HG02938 (cell line): ENCODE results near the gene SNX32.
A peak's percentile ranks its signal among the peaks of the same experiment; 100 is the strongest.

Source experiments
- ATAC-seq: cut with Tn5 transposase; IDR thresholded peaks from one replicate; pipeline ENCODE4 v1.9.1; 2021; ENCODE audit warnings: mild to moderate bottlenecking, moderate library complexity; ENCODE audit not compliant: unreplicated experiment

Gene SNX32

DNA sequence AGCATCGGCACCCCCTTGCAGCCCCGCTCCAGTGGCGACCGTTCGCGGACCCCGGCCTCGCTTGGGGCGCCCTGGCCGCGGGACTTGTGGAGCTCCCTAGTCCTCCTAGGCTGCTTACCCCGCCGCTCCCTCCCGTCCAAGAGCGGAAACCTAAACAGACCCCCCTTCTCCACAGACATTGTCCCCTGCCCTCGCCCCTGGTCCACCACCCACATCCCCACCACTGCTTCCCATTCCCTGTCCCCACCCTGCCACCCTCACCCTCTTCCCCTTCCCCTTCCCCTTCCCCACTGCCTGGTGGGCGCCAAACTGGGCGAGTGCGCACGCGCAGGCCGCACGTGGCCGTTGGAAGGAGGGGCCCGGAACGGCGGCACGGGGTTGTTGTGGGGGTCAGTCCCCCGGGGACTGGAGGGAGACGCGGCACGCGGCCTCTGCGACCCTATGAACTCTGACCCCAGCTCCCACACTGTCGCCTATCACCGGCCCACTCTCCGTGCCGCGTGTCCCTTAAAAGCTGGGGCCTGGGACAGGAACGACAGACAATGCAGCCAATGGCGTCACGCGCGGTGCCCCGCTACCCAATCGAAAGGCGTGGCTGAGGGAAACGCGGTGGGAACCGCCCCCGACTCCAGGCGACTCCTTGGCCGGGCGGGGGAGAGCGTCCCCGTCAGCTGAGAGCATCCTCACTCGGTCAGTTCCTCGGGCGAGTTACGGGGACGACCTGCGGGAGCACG is at the start of gene SNX32:
SNX32 (plus strand) TSS at position 667 of the 734 bp plus-strand sequence. CDS start 103 bp downstream, outside the sequence.
- ATAC-seq = peak; percentile 80

DNA sequence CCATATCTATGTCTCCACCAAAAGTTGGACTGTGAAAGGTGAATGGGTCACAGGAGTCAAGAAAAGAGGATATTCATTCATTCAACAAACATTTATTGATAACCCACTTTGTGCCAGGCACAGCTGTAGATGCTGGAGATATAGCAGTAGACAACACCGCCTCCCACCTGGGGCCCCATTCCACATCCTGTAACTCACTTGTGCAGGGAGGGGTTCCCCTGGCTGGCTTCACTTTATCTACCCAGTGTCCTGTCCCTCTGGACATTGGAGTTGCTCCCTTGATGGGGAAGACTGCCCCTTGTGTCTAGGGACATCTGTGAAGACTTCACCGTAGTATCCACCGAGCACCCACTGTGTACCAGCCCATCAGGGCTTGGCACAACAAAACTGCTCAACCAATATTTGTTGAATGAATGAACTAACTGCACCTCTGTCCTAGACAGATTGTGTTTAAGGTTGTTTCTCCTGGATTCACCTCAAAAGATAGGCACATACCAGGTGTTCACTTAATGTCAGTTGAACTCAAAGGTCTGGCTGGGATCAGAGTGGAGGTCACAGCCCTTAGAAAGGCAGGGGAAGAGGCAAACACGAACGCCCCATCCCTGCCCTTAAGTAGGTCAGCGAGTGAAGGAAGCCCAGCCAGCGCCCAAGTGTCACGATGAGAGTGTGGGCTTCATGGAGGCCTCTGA is 48.3 kb upstream of the SNX32 start:
- no peak for ATAC-seq

GRCh38 chr11:65786008-65786785 is 47.6 kb upstream of the SNX32 start:
- no peak for ATAC-seq

- no peak for ATAC-seq
These were observed 46.8 kb upstream of the SNX32 start, which contains the start of gene OVOL1 for GRCh38 chr11:65786786-65787636. TSS of gene OVOL1 (plus strand) at chr11:65787063. CDS start at chr11:65787374, 311 bp downstream.

- no peak for ATAC-seq
These were observed 45.8 kb upstream of the SNX32 start for GRCh38 chr11:65787649-65788622.

DNA sequence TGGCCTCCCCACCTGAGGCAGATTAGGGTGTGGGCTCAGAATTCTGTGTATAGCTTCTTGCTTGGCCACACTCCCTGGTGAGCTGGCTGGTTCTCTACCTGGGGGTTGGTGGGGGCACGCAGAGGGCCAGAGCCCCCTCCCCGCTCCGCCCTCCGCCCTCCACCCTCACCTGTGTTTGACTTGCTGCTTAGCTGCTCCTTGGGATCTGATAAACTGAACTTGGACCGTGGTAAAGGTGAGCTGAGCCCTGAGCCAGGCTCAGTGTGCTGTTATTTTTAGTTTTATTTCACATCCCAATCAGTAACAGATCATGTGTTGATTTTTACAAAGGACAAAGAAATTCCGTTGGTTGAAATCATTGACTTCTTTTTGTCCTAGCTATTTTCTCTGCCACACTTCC is 44.9 kb upstream of the SNX32 start:
- no peak for ATAC-seq

DNA sequence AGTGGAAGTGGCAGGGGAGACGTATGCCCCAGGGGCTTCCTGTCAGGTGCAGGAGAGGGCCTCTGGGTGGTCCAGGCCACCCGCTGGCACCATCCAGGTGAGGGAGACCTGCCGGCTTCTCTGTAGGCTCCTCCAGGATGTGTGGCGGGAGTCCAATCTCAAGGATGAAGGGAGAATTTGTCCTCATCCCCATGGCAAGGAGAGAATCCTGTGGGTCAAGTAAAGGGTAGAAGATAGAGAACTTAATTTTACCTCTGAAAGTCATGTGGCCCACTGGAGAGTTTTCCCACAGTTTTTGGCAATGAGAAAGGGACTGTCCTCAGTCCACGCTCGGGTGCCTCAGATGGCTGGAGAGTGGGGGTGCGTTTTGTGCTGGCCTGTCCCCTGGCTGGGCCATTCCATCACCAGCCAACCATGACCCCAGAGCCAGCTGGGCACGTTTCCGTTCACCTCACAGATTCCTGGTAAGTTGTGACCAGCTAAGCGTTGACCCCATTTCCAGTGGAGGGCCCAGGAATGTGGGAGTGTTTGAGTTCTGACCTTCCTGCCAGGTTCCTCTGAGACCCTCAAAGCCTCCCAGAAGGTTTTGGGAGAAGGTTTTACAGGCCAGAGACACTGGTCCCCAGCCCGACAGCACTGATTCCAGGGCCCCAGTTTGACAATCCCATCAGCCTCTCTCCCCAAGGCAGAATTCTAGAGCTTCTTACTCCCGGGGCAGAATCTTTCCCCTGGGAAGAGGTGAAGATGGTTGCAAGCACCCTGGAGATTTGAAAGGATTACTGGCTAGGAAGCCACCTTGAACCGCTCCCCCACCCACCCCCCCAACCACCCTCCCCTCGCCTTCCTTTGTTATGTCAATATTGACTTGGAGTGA is 44.3 kb upstream of the SNX32 start:
- no peak for ATAC-seq

DNA sequence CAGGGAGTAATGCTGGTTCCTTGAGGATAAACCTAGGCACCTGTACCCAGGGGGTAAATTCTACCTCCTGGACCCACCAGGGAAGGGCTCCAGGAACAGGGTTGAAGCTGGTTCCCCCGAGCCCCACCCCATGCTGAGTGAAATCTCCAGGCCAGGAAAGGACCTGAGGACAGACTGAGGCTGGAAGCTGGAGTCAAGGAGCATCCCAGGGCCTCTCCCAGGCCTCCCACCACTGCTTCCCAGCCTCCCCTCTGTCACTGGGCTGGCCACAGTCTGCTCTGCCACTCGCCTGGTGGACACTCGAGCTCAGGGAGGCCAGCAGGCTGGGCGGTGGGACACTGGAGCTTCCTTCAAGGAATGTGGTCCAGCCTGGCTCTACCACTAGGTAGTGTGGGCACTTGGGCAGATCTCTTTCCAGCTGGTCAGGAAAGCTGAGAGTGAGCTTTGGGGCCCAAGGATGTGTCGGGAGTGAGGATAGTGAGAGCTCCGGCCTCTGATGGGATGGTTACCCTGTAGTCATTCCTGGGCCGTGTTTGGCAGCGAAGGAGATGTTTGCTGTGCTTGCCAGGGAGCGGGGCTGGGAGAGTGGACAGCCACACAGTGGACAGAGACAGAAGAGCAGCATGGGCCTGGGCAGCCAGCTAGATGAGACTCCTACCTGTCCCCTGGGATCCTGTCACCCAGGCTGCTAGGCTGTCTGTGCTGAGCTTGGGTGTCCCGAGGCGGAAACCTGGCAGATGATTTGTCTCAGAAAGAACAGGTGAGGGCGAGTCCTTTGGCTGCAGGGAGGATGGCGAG is 43.5 kb upstream of the SNX32 start:
- ATAC-seq = no peak

DNA sequence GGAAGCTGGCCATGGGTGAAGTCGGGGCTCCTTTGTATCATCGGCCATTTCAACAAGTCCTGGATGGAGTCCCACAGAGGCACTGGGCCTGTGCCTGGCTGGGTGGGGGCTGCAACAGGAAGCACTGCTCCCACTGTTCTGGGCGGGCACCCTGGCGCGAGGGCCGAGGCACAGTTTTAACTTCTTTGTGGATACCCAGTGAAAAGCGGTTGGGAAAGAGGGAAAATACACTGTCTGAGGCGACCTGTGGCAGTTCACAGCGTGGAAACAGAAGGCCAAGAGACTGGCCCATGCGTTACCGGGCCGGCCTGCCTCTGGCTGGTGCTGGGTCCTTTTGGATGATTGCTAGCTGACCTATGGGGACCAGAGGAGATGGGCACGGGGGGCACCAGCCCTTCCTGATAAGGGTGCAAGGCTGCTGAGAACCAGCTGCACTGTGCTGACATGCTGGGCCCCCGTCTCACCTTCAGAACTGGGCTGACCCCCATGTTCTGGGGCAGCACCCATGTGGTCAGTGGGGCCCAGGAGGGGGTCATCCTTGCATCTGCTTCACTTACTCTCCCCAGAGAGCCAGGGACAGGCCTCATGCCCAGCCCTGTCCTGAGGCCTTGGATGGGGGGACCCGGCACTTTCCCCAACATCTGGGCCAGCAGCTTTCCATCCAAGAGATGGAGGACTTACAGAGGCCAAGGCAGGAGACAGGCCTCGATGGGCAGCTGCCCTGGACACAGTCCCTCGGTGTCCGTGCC is 42.7 kb upstream of the SNX32 start:
- ATAC-seq = no peak

- ATAC-seq = peak; percentile 77
These were observed 42.0 kb upstream of the SNX32 start for GRCh38 chr11:65791719-65792213.

DNA sequence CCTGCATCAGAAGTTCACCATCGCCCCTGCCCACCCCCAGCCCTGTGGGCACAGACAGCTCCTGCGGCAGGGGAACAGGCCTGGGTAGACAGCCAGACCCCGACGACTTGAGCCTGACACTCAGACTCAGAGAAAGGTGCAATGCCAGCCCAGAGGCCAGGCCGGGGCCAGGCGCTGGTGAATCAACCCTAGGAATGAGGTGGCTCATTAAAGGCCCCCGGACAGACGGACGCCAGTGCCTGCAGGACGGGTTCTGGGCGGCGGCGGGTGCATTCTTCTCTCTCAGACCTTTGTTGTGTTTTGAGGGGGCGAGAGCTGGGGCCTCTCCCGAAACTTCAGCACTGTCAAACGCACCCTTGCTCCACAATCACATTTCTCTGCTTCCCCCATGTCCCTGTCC is 41.3 kb upstream of the SNX32 start:
- no peak for ATAC-seq

DNA sequence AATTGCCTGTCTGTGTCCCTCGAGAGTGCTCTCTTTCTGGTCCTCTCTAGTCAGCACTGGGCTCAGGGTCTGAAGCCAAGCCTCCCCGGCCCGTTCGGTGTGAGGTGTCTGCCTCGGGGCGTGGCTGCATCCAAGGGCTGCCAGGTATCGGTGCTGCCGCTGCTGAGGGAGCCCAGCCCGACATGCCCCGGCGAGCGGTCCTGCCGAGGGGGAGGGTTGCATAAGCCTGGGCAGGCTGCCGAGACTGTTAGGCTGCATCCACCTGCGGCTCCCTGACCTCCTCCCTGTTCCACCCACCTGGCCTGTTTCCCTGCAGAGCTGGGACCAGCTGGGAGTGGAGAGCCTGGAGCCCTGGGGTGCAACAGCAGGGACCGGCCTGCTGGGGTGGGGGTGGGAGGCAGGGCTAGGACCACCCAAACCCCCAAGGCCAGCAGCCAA is 40.6 kb upstream of the SNX32 start:
- ATAC-seq = no peak

DNA sequence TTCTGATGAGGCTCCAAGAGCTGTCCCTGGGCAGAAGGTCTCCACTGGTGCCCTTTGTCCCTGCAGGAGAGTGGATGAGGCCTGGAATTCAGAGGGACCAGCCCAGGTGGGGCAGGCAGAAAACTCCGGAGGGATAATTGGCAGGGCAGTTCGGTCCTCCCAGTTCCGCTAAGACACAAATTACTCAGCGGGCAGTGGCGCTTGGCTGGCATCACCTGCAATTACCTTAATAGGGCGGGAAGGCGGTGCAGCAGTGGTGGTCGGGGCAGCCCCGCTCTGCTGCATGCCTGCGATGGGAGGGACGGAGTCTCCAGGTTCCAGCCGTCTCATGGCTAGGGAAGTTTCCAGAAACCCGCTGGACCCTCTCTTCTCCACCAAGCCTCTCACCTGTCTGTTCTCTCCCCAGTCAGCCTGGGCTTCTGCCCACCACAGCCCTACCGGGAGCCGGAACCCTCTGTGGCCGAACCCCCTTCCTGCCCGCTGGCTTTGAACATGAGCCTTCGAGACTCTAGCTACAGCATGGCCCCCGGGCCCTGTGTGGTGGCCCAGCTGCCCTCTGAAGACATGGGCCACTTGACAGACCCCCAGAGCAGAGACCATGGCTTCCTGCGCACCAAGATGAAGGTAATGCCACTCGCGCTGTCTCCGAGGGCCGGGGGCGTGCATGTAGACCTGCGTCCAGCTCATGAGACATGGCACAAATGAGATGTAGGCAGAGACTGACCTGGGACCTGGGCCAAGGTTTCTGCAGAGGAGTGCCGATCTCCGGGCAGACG is 40.0 kb upstream of the SNX32 start:
- ATAC-seq = no peak

GRCh38 chr11:65794570-65795510 is 38.9 kb upstream of the SNX32 start:
- ATAC-seq = no peak
